ENCODE measurements around the gene CPSF4. TPM values are rescaled to one million over a fixed set of nuclear protein-coding genes. Genes with fewer than 3 reads are reported as not detected.

CPSF4 gene
- total RNA-seq, 1 experiment from 2014 or later: 48.7 TPM

- Histone ChIP-seq H3K4me2 (ENCODE audit: low read depth, low read length, poor library complexity, severe bottlenecking) (peak within 1 kb of the TSS; percentile 88), H3K9me3 (ENCODE audit: low read length) (no peaks in the 10 kb centered on the region), H3K27me3 (ENCODE audit: low read length) (no peaks in the 10 kb centered on the region), H2AFZ (ENCODE audit: low read length) (peak within 1 kb of the TSS; percentile 62; the same call in 1 of the 2 replicates), H3K79me2 (ENCODE audit: low read length) (peaks cover 47% of the 10 kb centered on the region), H3K27ac (ENCODE audit: low read length) (peak within 1 kb of the TSS; percentile 68), H4K20me1 (ENCODE audit: insufficient read depth, low read depth, low read length) (no peaks in the 10 kb centered on the region), H3K9ac (ENCODE audit: low read length) (peak within 1 kb of the TSS; percentile 84), H3K4me3 (ENCODE audit: low read length) (peak within 1 kb of the TSS; percentile 86), H3K4me1 (ENCODE audit: low read length) (peaks cover 21% of the 10 kb centered on the region), H3K36me3 (ENCODE audit: insufficient read depth, low read length) (no peaks in the 10 kb centered on the region), H3K9me2 (replicated peaks; ENCODE audit: insufficient read depth, low read length) (no peaks in the 10 kb centered on the region)
- DNase-seq: peak; percentile 98
Measured at GRCh38 chr7:99504603-99505323, 66.0 kb downstream of the CPSF4 start, which contains the start of gene ZKSCAN5. Gene ZKSCAN5 (plus strand): TSS chr7:99504662. CDS start chr7:99506045, 1,383 bp downstream.

GRCh38 chr7:99505324-99505662 lies 66.5 kb downstream of the CPSF4 start:
- H3K4me1 ChIP-seq (ENCODE audit: low read length): peaks cover 21% of the 10 kb centered on the region
- H3K27ac ChIP-seq (ENCODE audit: low read length): peak overlapping the region; percentile 68
- H3K4me2 ChIP-seq (ENCODE audit: low read depth, low read length, poor library complexity, severe bottlenecking): peak overlapping the region; percentile 88
- DNase-seq: no peak
- H3K9me3 ChIP-seq (ENCODE audit: low read length): no peaks in the 10 kb centered on the region
- H3K79me2 ChIP-seq (ENCODE audit: low read length): peaks cover 48% of the 10 kb centered on the region
- no peaks in the 10 kb centered on the region for H4K20me1 ChIP-seq (ENCODE audit: insufficient read depth, low read depth, low read length)
- H3K27me3 ChIP-seq (ENCODE audit: low read length): no peaks in the 10 kb centered on the region
- H2AFZ ChIP-seq (ENCODE audit: low read length): peak overlapping the region; percentile 62; the same call in 1 of the 2 replicates
- H3K9me2 ChIP-seq (replicated peaks; ENCODE audit: insufficient read depth, low read length): no peaks in the 10 kb centered on the region
- peak overlapping the region; percentile 86 for H3K4me3 ChIP-seq (ENCODE audit: low read length)
- no peaks in the 10 kb centered on the region for H3K36me3 ChIP-seq (ENCODE audit: insufficient read depth, low read length)
- peak overlapping the region; percentile 84 for H3K9ac ChIP-seq (ENCODE audit: low read length)

Other genes with a start within 250 kb of the CPSF4 start
- not detected in 2 replicates for gene KPNA7, start 230.8 kb upstream of the CPSF4 start, total RNA-seq (2014; rRNA removed; shearing (Covaris generic); ENCODE audit: low replicate concordance)
- gene MYH16, start 166.1 kb upstream of the CPSF4 start, total RNA-seq (2014; rRNA removed; shearing (Covaris generic); ENCODE audit: low replicate concordance): not detected in 2 replicates
- gene ARPC1A, start 113.0 kb upstream of the CPSF4 start, total RNA-seq (2014; rRNA removed; shearing (Covaris generic); ENCODE audit: low replicate concordance): 36.8 and 39.4 TPM in 2 replicates
- gene ARPC1B, start 64.2 kb upstream of the CPSF4 start, total RNA-seq (2014; rRNA removed; shearing (Covaris generic); ENCODE audit: low replicate concordance): 146 and 305 TPM in 2 replicates
- 14.2 and 43.0 TPM in 2 replicates for gene PDAP1, start 30.3 kb upstream of the CPSF4 start, total RNA-seq (2014; rRNA removed; shearing (Covaris generic); ENCODE audit: low replicate concordance)
- 63.7 and 81.8 TPM in 2 replicates for gene BUD31, start 30.0 kb upstream of the CPSF4 start, total RNA-seq (2014; rRNA removed; shearing (Covaris generic); ENCODE audit: low replicate concordance)
- 2.5 and 7.6 TPM in 2 replicates for gene PTCD1, start 145 bp upstream of the CPSF4 start, total RNA-seq (2014; rRNA removed; shearing (Covaris generic); ENCODE audit: low replicate concordance)
- gene ATP5MF, start 27.2 kb downstream of the CPSF4 start, total RNA-seq (2014; rRNA removed; shearing (Covaris generic); ENCODE audit: low replicate concordance): 653 and 873 TPM in 2 replicates
- 29.0 and 33.0 TPM in 2 replicates for gene ZNF789, start 33.9 kb downstream of the CPSF4 start, total RNA-seq (2014; rRNA removed; shearing (Covaris generic); ENCODE audit: low replicate concordance)
- gene ZNF394, start 61.3 kb downstream of the CPSF4 start, total RNA-seq (2014; rRNA removed; shearing (Covaris generic); ENCODE audit: low replicate concordance): 40.4 and 40.8 TPM in 2 replicates
- gene ZKSCAN5, start 65.7 kb downstream of the CPSF4 start, total RNA-seq (2014; rRNA removed; shearing (Covaris generic); ENCODE audit: low replicate concordance): 11.9 and 14.5 TPM in 2 replicates
- 3.7 and 6.5 TPM in 2 replicates for gene FAM200A, start 113.2 kb downstream of the CPSF4 start, total RNA-seq (2014; rRNA removed; shearing (Covaris generic); ENCODE audit: low replicate concordance)
- gene ZNF655, start 119.7 kb downstream of the CPSF4 start, total RNA-seq (2014; rRNA removed; shearing (Covaris generic); ENCODE audit: low replicate concordance): 169 TPM in 2 replicates
- 1.6 TPM in 1 of 2 replicates, not detected in the other for gene TMEM225B, start 159.3 kb downstream of the CPSF4 start, total RNA-seq (2014; rRNA removed; shearing (Covaris generic); ENCODE audit: low replicate concordance)
- gene ZSCAN25, start 178.0 kb downstream of the CPSF4 start, total RNA-seq (2014; rRNA removed; shearing (Covaris generic); ENCODE audit: low replicate concordance): 12.3 and 22.1 TPM in 2 replicates
- gene CYP3A5, start 241.1 kb downstream of the CPSF4 start, total RNA-seq (2014; rRNA removed; shearing (Covaris generic); ENCODE audit: low replicate concordance): not detected in 2 replicates